Measurements from ENCODE around the gene KIAA1671.

The KIAA1671 gene

GRCh38 chr22:25080855-25081254, 128.3 kb downstream of the KIAA1671 start:
- H2AK5ac ChIP-seq (ENCODE audit: low read length): no peak overlapping the region
- no peak overlapping the region for H3K4ac ChIP-seq (ENCODE audit: low read depth, low read length)
- no peak overlapping the region for H4K12ac ChIP-seq (ENCODE audit: low read depth, low read length)
- H3K9me3 ChIP-seq (ENCODE audit: insufficient read depth, low read depth, low read length): no peaks in the 10 kb centered on the region
- H3K23ac ChIP-seq (ENCODE audit: low read length): no peak overlapping the region
- H3K4me3 ChIP-seq (ENCODE audit: low read depth, low read length): no peak overlapping the region
- peaks cover 10 to 12% of the 10 kb centered on the region in 2 experiments for H3K4me1 ChIP-seq (ENCODE audit: control insufficient read depth in 1 of 2, insufficient read depth in 2 of 2, low read length in 2 of 2)
- H3K79me1 ChIP-seq (ENCODE audit: low read length): peaks cover 3% of the 10 kb centered on the region
- no peaks in the 10 kb centered on the region for H3K79me2 ChIP-seq (ENCODE audit: control insufficient read depth, insufficient read depth, low read length, poor library complexity)
- no peak overlapping the region for H2BK5ac ChIP-seq (ENCODE audit: low read depth, low read length, poor library complexity)
- H3K18ac ChIP-seq (ENCODE audit: low read length): no peak overlapping the region
- H2BK120ac ChIP-seq (ENCODE audit: insufficient read depth, low read length, poor library complexity): no peak overlapping the region
- no peak overlapping the region for H2BK12ac ChIP-seq (ENCODE audit: low read length)
- H3K14ac ChIP-seq (ENCODE audit: low read length): no peak overlapping the region
- peak; percentile 31 to 64 for DNase-seq
- H3K27me3 ChIP-seq (ENCODE audit: insufficient read depth, low read length): no peaks in the 10 kb centered on the region
- H4K8ac ChIP-seq (ENCODE audit: low read depth, low read length): no peak overlapping the region
- H3K27ac ChIP-seq (ENCODE audit: low read depth, low read length): no peak overlapping the region
- no CpG with 5 or more reads among the region's 3 CpGs for WGBS (ENCODE audit: extremely low coverage, insufficient coverage, insufficient read length)
- no peak overlapping the region for H4K91ac ChIP-seq (ENCODE audit: low read depth, low read length)
- no peak overlapping the region for H3K4me2 ChIP-seq (ENCODE audit: low read length)
- H3K36me3 ChIP-seq (ENCODE audit: control insufficient read depth in 1 of 2, insufficient read depth in 2 of 2, low read length in 2 of 2): no peaks in the 10 kb centered on the region
- no peak overlapping the region for H2AFZ ChIP-seq (ENCODE audit: insufficient read depth, low read length, poor library complexity)
- no peak overlapping the region for H3K9ac ChIP-seq (ENCODE audit: low read length)

GRCh38 chr22:25081409-25081824, 128.9 kb downstream of the KIAA1671 start:
- WGBS (ENCODE audit: extremely low coverage, insufficient coverage, insufficient read length): no CpG with 5 or more reads among the region's 3 CpGs
- Histone ChIP-seq H4K8ac (ENCODE audit: low read depth, low read length) (no peak overlapping the region), H3K79me1 (ENCODE audit: low read length) (peaks cover 3% of the 10 kb centered on the region), H2AFZ (ENCODE audit: insufficient read depth, low read length, poor library complexity) (no peak overlapping the region), H3K27me3 (ENCODE audit: insufficient read depth, low read length) (no peaks in the 10 kb centered on the region), H3K14ac (ENCODE audit: low read length) (no peak overlapping the region), H2BK12ac (ENCODE audit: low read length) (no peak overlapping the region), H3K9me3 (ENCODE audit: insufficient read depth, low read depth, low read length) (no peaks in the 10 kb centered on the region), H4K12ac (ENCODE audit: low read depth, low read length) (no peak overlapping the region), H3K4me2 (ENCODE audit: low read length) (no peak overlapping the region), H3K36me3 (ENCODE audit: control insufficient read depth in 1 of 2, insufficient read depth in 2 of 2, low read length in 2 of 2) (no peaks in the 10 kb centered on the region), H3K9ac (ENCODE audit: low read length) (no peak overlapping the region), H2BK5ac (ENCODE audit: low read depth, low read length, poor library complexity) (no peak overlapping the region), H3K4me3 (ENCODE audit: low read depth, low read length) (no peak overlapping the region), H2BK120ac (ENCODE audit: insufficient read depth, low read length, poor library complexity) (no peak overlapping the region), H2AK5ac (ENCODE audit: low read length) (no peak overlapping the region), H3K4me1 (ENCODE audit: control insufficient read depth in 1 of 2, insufficient read depth in 2 of 2, low read length in 2 of 2) (peaks cover 10 to 12% of the 10 kb centered on the region in 2 experiments), H3K79me2 (ENCODE audit: control insufficient read depth, insufficient read depth, low read length, poor library complexity) (no peaks in the 10 kb centered on the region), H4K91ac (ENCODE audit: low read depth, low read length) (no peak overlapping the region), H3K18ac (ENCODE audit: low read length) (no peak overlapping the region), H3K4ac (ENCODE audit: low read depth, low read length) (no peak overlapping the region), H3K27ac (ENCODE audit: low read depth, low read length) (no peak overlapping the region), H3K23ac (ENCODE audit: low read length) (no peak overlapping the region)
- peak; percentile 21 to 52 for DNase-seq

GRCh38 chr22:25082096-25082495, 129.6 kb downstream of the KIAA1671 start:
- no peak overlapping the region for H3K27ac ChIP-seq (ENCODE audit: low read depth, low read length)
- peaks cover 10% of the 10 kb centered on the region in 2 experiments for H3K4me1 ChIP-seq (ENCODE audit: control insufficient read depth in 1 of 2, insufficient read depth in 2 of 2, low read length in 2 of 2)
- H2BK120ac ChIP-seq (ENCODE audit: insufficient read depth, low read length, poor library complexity): no peak overlapping the region
- no peak overlapping the region for H4K12ac ChIP-seq (ENCODE audit: low read depth, low read length)
- H3K79me1 ChIP-seq (ENCODE audit: low read length): peaks cover 3% of the 10 kb centered on the region
- H4K8ac ChIP-seq (ENCODE audit: low read depth, low read length): no peak overlapping the region
- H3K18ac ChIP-seq (ENCODE audit: low read length): no peak overlapping the region
- no peak overlapping the region for H2AFZ ChIP-seq (ENCODE audit: insufficient read depth, low read length, poor library complexity)
- H3K23ac ChIP-seq (ENCODE audit: low read length): no peak overlapping the region
- H2AK5ac ChIP-seq (ENCODE audit: low read length): no peak overlapping the region
- no peak overlapping the region for H2BK5ac ChIP-seq (ENCODE audit: low read depth, low read length, poor library complexity)
- H3K79me2 ChIP-seq (ENCODE audit: control insufficient read depth, insufficient read depth, low read length, poor library complexity): no peaks in the 10 kb centered on the region
- no peak overlapping the region for H3K4me2 ChIP-seq (ENCODE audit: low read length)
- H3K27me3 ChIP-seq (ENCODE audit: insufficient read depth, low read length): no peaks in the 10 kb centered on the region
- DNase-seq: no peak
- no peak overlapping the region for H3K4ac ChIP-seq (ENCODE audit: low read depth, low read length)
- no peaks in the 10 kb centered on the region for H3K36me3 ChIP-seq (ENCODE audit: control insufficient read depth in 1 of 2, insufficient read depth in 2 of 2, low read length in 2 of 2)
- no peak overlapping the region for H3K9ac ChIP-seq (ENCODE audit: low read length)
- no CpG with 5 or more reads among the region's 3 CpGs for WGBS (ENCODE audit: extremely low coverage, insufficient coverage, insufficient read length)
- H3K4me3 ChIP-seq (ENCODE audit: low read depth, low read length): no peak overlapping the region
- H3K14ac ChIP-seq (ENCODE audit: low read length): no peak overlapping the region
- no peak overlapping the region for H2BK12ac ChIP-seq (ENCODE audit: low read length)
- H4K91ac ChIP-seq (ENCODE audit: low read depth, low read length): no peak overlapping the region
- H3K9me3 ChIP-seq (ENCODE audit: insufficient read depth, low read depth, low read length): no peaks in the 10 kb centered on the region

GRCh38 chr22:25083056-25083806, 130.7 kb downstream of the KIAA1671 start:
- Histone ChIP-seq H3K18ac (ENCODE audit: low read length) (no peak overlapping the region), H4K8ac (ENCODE audit: low read depth, low read length) (no peak overlapping the region), H3K79me1 (ENCODE audit: low read length) (peaks cover 3% of the 10 kb centered on the region), H4K91ac (ENCODE audit: low read depth, low read length) (peak overlapping the region; percentile 4), H3K79me2 (ENCODE audit: control insufficient read depth, insufficient read depth, low read length, poor library complexity) (no peaks in the 10 kb centered on the region), H3K14ac (ENCODE audit: low read length) (peak overlapping the region; percentile 48), H2BK5ac (ENCODE audit: low read depth, low read length, poor library complexity) (no peak overlapping the region), H3K9me3 (ENCODE audit: insufficient read depth, low read depth, low read length) (no peaks in the 10 kb centered on the region), H2AFZ (ENCODE audit: insufficient read depth, low read length, poor library complexity) (no peak overlapping the region), H3K4me1 (ENCODE audit: control insufficient read depth in 1 of 2, insufficient read depth in 2 of 2, low read length in 2 of 2) (peaks cover 10% of the 10 kb centered on the region in 2 experiments), H2AK5ac (ENCODE audit: low read length) (no peak overlapping the region), H4K12ac (ENCODE audit: low read depth, low read length) (peak overlapping the region; percentile 48), H3K4me2 (ENCODE audit: low read length) (no peak overlapping the region), H3K4me3 (ENCODE audit: low read depth, low read length) (no peak overlapping the region), H2BK120ac (ENCODE audit: insufficient read depth, low read length, poor library complexity) (no peak overlapping the region), H3K23ac (ENCODE audit: low read length) (no peak overlapping the region), H3K27ac (ENCODE audit: low read depth, low read length) (no peak overlapping the region), H2BK12ac (ENCODE audit: low read length) (no peak overlapping the region), H3K27me3 (ENCODE audit: insufficient read depth, low read length) (no peaks in the 10 kb centered on the region), H3K36me3 (ENCODE audit: control insufficient read depth in 1 of 2, insufficient read depth in 2 of 2, low read length in 2 of 2) (no peaks in the 10 kb centered on the region), H3K9ac (ENCODE audit: low read length) (no peak overlapping the region), H3K4ac (ENCODE audit: low read depth, low read length) (no peak overlapping the region)
- WGBS (ENCODE audit: extremely low coverage, insufficient coverage, insufficient read length): no CpG with 5 or more reads among the region's 2 CpGs
- DNase-seq: no peak
